DOHH2 (cell line): ENCODE results near the gene SMARCC1.

Experiments used
- H3F3A ChIP-seq: fragments of 200-600 bp; sonication (generic), shearing (Covaris generic); 2 replicates; pipeline ENCODE4 v1.6.0; 2016; ENCODE audit warnings: antibody characterized with exemption, mild to moderate bottlenecking; ENCODE audit not compliant: control insufficient read depth, insufficient read depth
- H3K27ac ChIP-seq: fragments of 200-600 bp; sonication (generic); 2 replicates; pipeline ENCODE4 v1.5.1; 2014; ENCODE audit warnings: low read depth, mild to moderate bottlenecking, low read length, moderate library complexity
- H3K27me3 ChIP-seq: fragments of 200-600 bp; sonication (generic); 2 replicates; pipeline ENCODE4 v1.6.1; 2014; ENCODE audit warnings: mild to moderate bottlenecking, low read length, mixed read lengths; ENCODE audit not compliant: control insufficient read depth
- H3K36me3 ChIP-seq: fragments of 200-600 bp; sonication (generic); 2 replicates; pipeline ENCODE4 v1.6.1; 2014; ENCODE audit warnings: mild to moderate bottlenecking, low read length, moderate library complexity, mixed read lengths; ENCODE audit not compliant: control insufficient read depth
- H3K4me1 ChIP-seq: fragments of 200-600 bp; sonication (generic); 2 replicates; pipeline ENCODE4 v1.6.1; 2014; ENCODE audit warnings: mild to moderate bottlenecking, low read length, mixed read lengths; ENCODE audit not compliant: control insufficient read depth
- H3K4me2 ChIP-seq: fragments of 200-600 bp; sonication (generic); 2 replicates; pipeline ENCODE4 v1.6.0; 2014; ENCODE audit warnings: mild to moderate bottlenecking, low read length, moderate library complexity
- H3K4me3 ChIP-seq: fragments of 200-600 bp; sonication (generic); 2 replicates; pipeline ENCODE4 v1.5.1; 2014; ENCODE audit warnings: mild to moderate bottlenecking, low read length, mixed read lengths
- H3K79me2 ChIP-seq: fragments of 200-600 bp; sonication (generic); 2 replicates; pipeline ENCODE4 v1.6.1; 2014; ENCODE audit warnings: mild to moderate bottlenecking, low read length, mixed read lengths; ENCODE audit not compliant: control insufficient read depth
- H3K9me2 ChIP-seq: fragments of 200-600 bp; sonication (generic); replicated peaks from 2 replicates; pipeline ENCODE4 v1.6.1; 2014; ENCODE audit warnings: mild to moderate bottlenecking, low read length, mixed read lengths; ENCODE audit not compliant: control insufficient read depth
- H3K9me3 ChIP-seq: fragments of 200-600 bp; sonication (generic); 2 replicates; pipeline ENCODE4 v1.6.1; 2014; ENCODE audit warnings: antibody characterized with exemption, low read length, mixed read lengths; ENCODE audit not compliant: control insufficient read depth, insufficient read depth
- H4K20me1 ChIP-seq: fragments of 200-600 bp; sonication (generic); 2 replicates; pipeline ENCODE4 v1.6.0; 2014; ENCODE audit warnings: low read depth, mild to moderate bottlenecking, antibody characterized with exemption, low read length, moderate library complexity; ENCODE audit not compliant: control insufficient read depth, insufficient read depth
- CTCF ChIP-seq: fragments of 200-600 bp; sonication (generic); IDR thresholded peaks from one replicate; pipeline ENCODE4 v1.5.1; 2014; ENCODE audit warnings: antibody characterized with exemption, mild to moderate bottlenecking, low read depth, low read length; ENCODE audit not compliant: poor library complexity, severe bottlenecking
- EZH2phosphoT487 ChIP-seq: fragments of 200-600 bp; sonication (generic); IDR thresholded peaks from 2 replicates; pipeline ENCODE4 v1.6.1; 2017; ENCODE audit warnings: borderline replicate concordance, mild to moderate bottlenecking, antibody characterized with exemption, low read length, moderate library complexity, mixed read lengths

Gene SMARCC1

GRCh38 chr3:47607335-47607734 is 174.4 kb downstream of the SMARCC1 start:
- peaks cover 92% of the 10 kb centered on the region for H3K36me3 ChIP-seq
- H3K27ac ChIP-seq: no peak overlapping the region

GRCh38 chr3:47606165-47606564 is 175.5 kb downstream of the SMARCC1 start:
- no peaks in the 10 kb centered on the region for H3K9me3 ChIP-seq
- H3K27ac ChIP-seq: no peak overlapping the region
- H3K4me1 ChIP-seq: no peaks in the 10 kb centered on the region
- H3K27me3 ChIP-seq: no peaks in the 10 kb centered on the region
- peaks cover 4% of the 10 kb centered on the region; the same call in 1 of the 2 replicates for H3K79me2 ChIP-seq
- H4K20me1 ChIP-seq: no peaks in the 10 kb centered on the region; the same call in 1 of the 2 replicates
- H3F3A ChIP-seq: no peaks in the 10 kb centered on the region
- no peak overlapping the region for H3K4me2 ChIP-seq
- TF ChIP-seq CTCF: no peak
- no peak for TF ChIP-seq EZH2phosphoT487
- no peaks in the 10 kb centered on the region for H3K9me2 ChIP-seq
- H3K36me3 ChIP-seq: peaks cover 84% of the 10 kb centered on the region
- H3K4me3 ChIP-seq: no peak overlapping the region

More at GRCh38 chr3:47607335-47607734, 174.4 kb downstream of the SMARCC1 start:
- Histone ChIP-seq H3F3A (no peaks in the 10 kb centered on the region), H3K27me3 (no peaks in the 10 kb centered on the region), H3K9me3 (no peaks in the 10 kb centered on the region), H4K20me1 (no peaks in the 10 kb centered on the region; the same call in 1 of the 2 replicates), H3K4me3 (no peak overlapping the region), H3K4me2 (no peak overlapping the region), H3K79me2 (peaks cover 4% of the 10 kb centered on the region; the same call in 1 of the 2 replicates), H3K4me1 (no peaks in the 10 kb centered on the region), H3K9me2 (no peaks in the 10 kb centered on the region)
- TF ChIP-seq CTCF: no peak
- no peak for TF ChIP-seq EZH2phosphoT487

- H3K9me2 ChIP-seq: no peaks in the 10 kb centered on the region
- H4K20me1 ChIP-seq: no peaks in the 10 kb centered on the region; the same call in 1 of the 2 replicates
- H3K9me3 ChIP-seq: no peaks in the 10 kb centered on the region
- TF ChIP-seq CTCF: no peak
- TF ChIP-seq EZH2phosphoT487: no peak
- H3K4me2 ChIP-seq: no peak overlapping the region
- no peak overlapping the region for H3K27ac ChIP-seq
- peaks cover 81% of the 10 kb centered on the region for H3K36me3 ChIP-seq
- no peaks in the 10 kb centered on the region for H3K27me3 ChIP-seq
- no peaks in the 10 kb centered on the region for H3K4me1 ChIP-seq
- no peak overlapping the region for H3K4me3 ChIP-seq
- H3F3A ChIP-seq: no peaks in the 10 kb centered on the region
- peaks cover 4% of the 10 kb centered on the region; the same call in 1 of the 2 replicates for H3K79me2 ChIP-seq
Measured at GRCh38 chr3:47605652-47606051, 176.0 kb downstream of the SMARCC1 start.
